HEK293 (cell line): Measurements from ENCODE around the gene DPYD.

Source experiments
- CTCF ChIP-seq: fragments of 450-650 bp; formaldehyde crosslinking; IDR thresholded peaks from 2 replicates; pipeline ENCODE4 v1.5.1; 2016; ENCODE audit warnings: missing biosample characterization, missing genetic modification characterization
- ZBTB8A ChIP-seq: fragments of 450-650 bp; formaldehyde crosslinking; IDR thresholded peaks from 2 replicates; pipeline ENCODE4 v1.5.1; 2016; ENCODE audit warnings: missing biosample characterization, missing genetic modification characterization
- ZNF274 ChIP-seq, 2 experiments: fragments of 200-500 bp in 1 of 2; fragments of 450-650 bp in 1 of 2; sonication (Bioruptor generic) in 1 of 2; formaldehyde crosslinking in 1 of 2; IDR thresholded peaks; 2 replicates each; pipeline versions ENCODE4 v1.5.1 to v1.6.1; 2014 to 2016; ENCODE audit warnings: borderline replicate concordance in 1 of 2, inconsistent platforms in 1 of 2, low read length in 1 of 2, missing biosample characterization in 1 of 2, missing genetic modification characterization in 1 of 2
- ZNF366 ChIP-seq: fragments of 450-650 bp; formaldehyde crosslinking; conservative IDR thresholded peaks from 2 replicates; pipeline ENCODE4 v1.5.1; 2016; ENCODE audit warnings: missing biosample characterization, missing genetic modification characterization
- TF ChIP-seq, protein P1 (sequence below): fragments of 450-650 bp; formaldehyde crosslinking; IDR thresholded peaks from 2 replicates; pipeline ENCODE4 v1.5.1; 2016; ENCODE audit warnings: missing biosample characterization, missing genetic modification characterization
- TF ChIP-seq, protein P2 (sequence below): fragments of 450-650 bp; formaldehyde crosslinking; IDR thresholded peaks from 2 replicates; pipeline ENCODE4 v1.5.1; 2017; ENCODE audit warnings: missing biosample characterization, mild to moderate bottlenecking, missing genetic modification characterization, moderate library complexity
- TF ChIP-seq, protein P3 (sequence below): fragments of 450-650 bp; formaldehyde crosslinking; IDR thresholded peaks from 2 replicates; pipeline ENCODE4 v1.5.1; 2016; ENCODE audit warnings: missing biosample characterization, missing genetic modification characterization

DNA sequence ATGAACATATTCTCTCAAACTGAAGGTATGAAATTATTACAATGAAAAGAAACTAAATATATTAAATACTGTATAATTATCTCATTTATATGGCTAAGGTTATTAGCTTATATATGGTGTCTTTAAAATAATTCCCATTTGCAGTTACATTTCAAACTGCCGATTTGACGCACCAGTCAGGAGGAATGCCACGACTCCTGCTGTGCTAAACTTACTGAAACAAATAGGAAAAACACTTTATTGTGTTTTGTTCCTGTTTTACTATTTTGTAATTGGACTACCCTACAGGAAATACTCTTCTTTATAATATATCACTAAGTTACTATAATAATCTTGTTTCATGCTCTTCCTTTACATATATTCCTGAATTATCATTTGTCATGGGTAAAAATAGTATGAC, 117.8 kb downstream of the DPYD start:
- TF ChIP-seq ZBTB8A (tag by site-specific recombination) = no peak
- TF ChIP-seq, protein P1, sequence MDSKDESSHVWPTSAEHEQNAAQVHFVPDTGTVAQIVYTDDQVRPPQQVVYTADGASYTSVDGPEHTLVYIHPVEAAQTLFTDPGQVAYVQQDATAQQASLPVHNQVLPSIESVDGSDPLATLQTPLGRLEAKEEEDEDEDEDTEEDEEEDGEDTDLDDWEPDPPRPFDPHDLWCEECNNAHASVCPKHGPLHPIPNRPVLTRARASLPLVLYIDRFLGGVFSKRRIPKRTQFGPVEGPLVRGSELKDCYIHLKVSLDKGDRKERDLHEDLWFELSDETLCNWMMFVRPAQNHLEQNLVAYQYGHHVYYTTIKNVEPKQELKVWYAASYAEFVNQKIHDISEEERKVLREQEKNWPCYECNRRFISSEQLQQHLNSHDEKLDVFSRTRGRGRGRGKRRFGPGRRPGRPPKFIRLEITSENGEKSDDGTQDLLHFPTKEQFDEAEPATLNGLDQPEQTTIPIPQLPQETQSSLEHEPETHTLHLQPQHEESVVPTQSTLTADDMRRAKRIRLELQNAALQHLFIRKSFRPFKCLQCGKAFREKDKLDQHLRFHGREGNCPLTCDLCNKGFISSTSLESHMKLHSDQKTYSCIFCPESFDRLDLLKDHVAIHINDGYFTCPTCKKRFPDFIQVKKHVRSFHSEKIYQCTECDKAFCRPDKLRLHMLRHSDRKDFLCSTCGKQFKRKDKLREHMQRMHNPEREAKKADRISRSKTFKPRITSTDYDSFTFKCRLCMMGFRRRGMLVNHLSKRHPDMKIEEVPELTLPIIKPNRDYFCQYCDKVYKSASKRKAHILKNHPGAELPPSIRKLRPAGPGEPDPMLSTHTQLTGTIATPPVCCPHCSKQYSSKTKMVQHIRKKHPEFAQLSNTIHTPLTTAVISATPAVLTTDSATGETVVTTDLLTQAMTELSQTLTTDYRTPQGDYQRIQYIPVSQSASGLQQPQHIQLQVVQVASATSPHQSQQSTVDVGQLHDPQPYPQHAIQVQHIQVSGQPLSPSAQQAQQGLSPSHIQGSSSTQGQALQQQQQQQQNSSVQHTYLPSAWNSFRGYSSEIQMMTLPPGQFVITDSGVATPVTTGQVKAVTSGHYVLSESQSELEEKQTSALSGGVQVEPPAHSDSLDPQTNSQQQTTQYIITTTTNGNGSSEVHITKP (tag by site-specific recombination) = no peak
- no peak for TF ChIP-seq ZNF274 (IDR thresholded peaks at IDR 0.05; ENCODE audit: low read length)
- TF ChIP-seq ZNF274 (tag by site-specific recombination; IDR thresholded peaks at IDR 0.05; ENCODE audit: borderline replicate concordance) = no peak
- TF ChIP-seq, protein P2, sequence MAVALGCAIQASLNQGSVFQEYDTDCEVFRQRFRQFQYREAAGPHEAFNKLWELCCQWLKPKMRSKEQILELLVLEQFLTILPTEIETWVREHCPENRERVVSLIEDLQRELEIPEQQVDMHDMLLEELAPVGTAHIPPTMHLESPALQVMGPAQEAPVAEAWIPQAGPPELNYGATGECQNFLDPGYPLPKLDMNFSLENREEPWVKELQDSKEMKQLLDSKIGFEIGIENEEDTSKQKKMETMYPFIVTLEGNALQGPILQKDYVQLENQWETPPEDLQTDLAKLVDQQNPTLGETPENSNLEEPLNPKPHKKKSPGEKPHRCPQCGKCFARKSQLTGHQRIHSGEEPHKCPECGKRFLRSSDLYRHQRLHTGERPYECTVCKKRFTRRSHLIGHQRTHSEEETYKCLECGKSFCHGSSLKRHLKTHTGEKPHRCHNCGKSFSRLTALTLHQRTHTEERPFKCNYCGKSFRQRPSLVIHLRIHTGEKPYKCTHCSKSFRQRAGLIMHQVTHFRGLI (tag by site-specific recombination) = no peak
- TF ChIP-seq, protein P3, sequence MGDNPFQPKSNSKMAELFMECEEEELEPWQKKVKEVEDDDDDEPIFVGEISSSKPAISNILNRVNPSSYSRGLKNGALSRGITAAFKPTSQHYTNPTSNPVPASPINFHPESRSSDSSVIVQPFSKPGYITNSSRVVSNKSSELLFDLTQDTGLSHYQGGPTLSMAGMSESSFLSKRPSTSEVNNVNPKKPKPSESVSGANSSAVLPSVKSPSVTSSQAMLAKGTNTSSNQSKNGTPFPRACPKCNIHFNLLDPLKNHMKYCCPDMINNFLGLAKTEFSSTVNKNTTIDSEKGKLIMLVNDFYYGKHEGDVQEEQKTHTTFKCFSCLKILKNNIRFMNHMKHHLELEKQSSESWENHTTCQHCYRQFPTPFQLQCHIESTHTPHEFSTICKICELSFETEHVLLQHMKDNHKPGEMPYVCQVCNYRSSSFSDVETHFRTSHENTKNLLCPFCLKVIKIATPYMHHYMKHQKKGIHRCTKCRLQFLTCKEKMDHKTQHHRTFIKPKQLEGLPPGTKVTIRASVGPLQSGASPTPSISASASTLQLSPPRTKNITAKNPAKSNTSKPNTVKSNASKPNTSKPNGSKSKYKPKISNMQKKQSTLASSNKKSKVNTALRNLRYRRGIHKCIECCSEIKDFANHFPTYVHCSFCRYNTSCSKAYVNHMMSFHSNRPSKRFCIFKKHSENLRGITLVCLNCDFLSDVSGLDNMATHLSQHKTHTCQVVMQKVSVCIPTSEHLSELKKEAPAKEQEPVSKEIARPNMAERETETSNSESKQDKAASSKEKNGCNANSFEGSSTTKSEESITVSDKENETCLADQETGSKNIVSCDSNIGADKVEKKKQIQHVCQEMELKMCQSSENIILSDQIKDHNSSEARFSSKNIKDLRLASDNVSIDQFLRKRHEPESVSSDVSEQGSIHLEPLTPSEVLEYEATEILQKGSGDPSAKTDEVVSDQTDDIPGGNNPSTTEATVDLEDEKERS (tag by site-specific recombination) = no peak
- TF ChIP-seq CTCF (tag by site-specific recombination) = no peak
- TF ChIP-seq ZNF366 = no peak
